ENCODE measurements around the gene ESYT3. TPM values are rescaled to one million over a fixed set of nuclear protein-coding genes. Genes with fewer than 3 reads are reported as not detected.
"Not testable (repeated sequence)": the region's sequence is repeated elsewhere in the genome, so short reads cannot be mapped to it uniquely, and the experiment has no call there.

Gene ESYT3
- total RNA-seq, 6 experiments from 2014 or later: 0.05 to 0.92 (median 0.29) TPM; not detected in 1

- Histone ChIP-seq H3K4me1 (no peaks in the 10 kb centered on the region), H3K27ac (no peak overlapping the region), H3K4me3 (no peak overlapping the region), H3K36me3 (no peaks in the 10 kb centered on the region), H3K9me3 (no peaks in the 10 kb centered on the region), H3K27me3 (no peaks in the 10 kb centered on the region)
- TF ChIP-seq POLR2A (IDR thresholded peaks at IDR 0.05) (no peak), CTCF (IDR thresholded peaks at IDR 0.05) (peak; percentile 28 to 34 (median 30))
- DNase-seq (no peak), ATAC-seq (peak in 2 of 4 donors; percentile 39 to 46)
- intact Hi-C loops (cut with DNase I): loop anchor here in 1 of 2 donors (10.0 kb wide), 1 partner anchor 91 kb away; no protein-coding TSS in a partner anchor
- WGBS (ENCODE audit: insufficient coverage, low coverage, low lambda C conversion rate, missing lambda C conversion rate): 46% methylated on average over 3 of the region's 3 CpGs
Observed at GRCh38 chr3:138426211-138426610, 8.2 kb upstream of the ESYT3 start.

DNA sequence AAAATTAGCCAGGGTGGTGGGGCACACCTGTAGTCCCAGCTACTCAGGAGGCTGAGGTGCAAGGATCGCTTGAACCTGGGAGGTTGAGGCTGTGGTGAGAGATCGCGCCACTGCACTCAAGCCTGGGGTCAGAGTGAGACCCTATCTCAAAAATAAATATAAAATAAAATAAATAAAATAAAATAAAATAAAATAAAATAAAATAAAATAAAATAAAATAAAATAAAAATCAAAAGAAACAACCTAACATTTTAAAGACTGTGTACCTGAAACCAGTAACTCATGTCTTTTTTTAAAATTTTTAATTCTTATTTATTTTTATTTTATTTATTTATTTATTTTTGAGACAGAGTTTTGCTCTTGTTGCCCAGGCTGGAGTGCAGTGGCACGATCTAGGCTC is 7.7 kb upstream of the ESYT3 start:
- not testable (repeated sequence) for ATAC-seq, H3K9me3 ChIP-seq, H3K4me3 ChIP-seq, H3K27ac ChIP-seq, DNase-seq, H3K27me3 ChIP-seq, H3K36me3 ChIP-seq, H3K4me1 ChIP-seq
- intact Hi-C loops (cut with DNase I): loop anchor here in 1 of 2 donors (10.0 kb wide), 1 partner anchor 92 kb away; no protein-coding TSS in a partner anchor
- WGBS (ENCODE audit: insufficient coverage, low coverage, low lambda C conversion rate, missing lambda C conversion rate): 80% methylated on average over 1 of the region's 4 CpGs

GRCh38 chr3:138429665-138430064 is 4.8 kb upstream of the ESYT3 start:
- WGBS (ENCODE audit: insufficient coverage, low coverage, low lambda C conversion rate, missing lambda C conversion rate): 94% methylated on average over 3 of the region's 3 CpGs
- H3K27me3 ChIP-seq: peaks cover 0 to 4% of the 10 kb centered on the region in 2 donors
- peaks cover 0 to 7% (median 0%) of the 10 kb centered on the region in 4 donors for H3K4me1 ChIP-seq
- no peak overlapping the region for H3K27ac ChIP-seq
- DNase-seq: no peak
- H3K9me3 ChIP-seq: no peaks in the 10 kb centered on the region
- H3K4me3 ChIP-seq: no peak overlapping the region
- H3K36me3 ChIP-seq: no peaks in the 10 kb centered on the region
- intact Hi-C loops (cut with DNase I): loop anchor here in 1 of 2 donors (10.0 kb wide), 1 partner anchor 95 kb away; no protein-coding TSS in a partner anchor
- TF ChIP-seq CTCF (IDR thresholded peaks at IDR 0.05) (no peak), POLR2A (IDR thresholded peaks at IDR 0.05) (no peak)
- no peak for ATAC-seq

- peaks cover 0 to 20% of the 10 kb centered on the region in 2 donors for H3K27me3 ChIP-seq
- H3K4me3 ChIP-seq: no peak overlapping the region
- DNase-seq: no peak
- no peaks in the 10 kb centered on the region for H3K9me3 ChIP-seq
- intact Hi-C loops (cut with DNase I): no loop called here
- TF ChIP-seq POLR2A (IDR thresholded peaks at IDR 0.05) (no peak), CTCF (IDR thresholded peaks at IDR 0.05) (no peak)
- H3K27ac ChIP-seq: no peak overlapping the region
- H3K4me1 ChIP-seq: peaks cover 0 to 14% (median 0%) of the 10 kb centered on the region in 4 donors
- ATAC-seq: no peak
- no peaks in the 10 kb centered on the region for H3K36me3 ChIP-seq
- WGBS (ENCODE audit: insufficient coverage, low coverage, low lambda C conversion rate, missing lambda C conversion rate): 63% methylated on average over 3 of the region's 4 CpGs
Observed at GRCh38 chr3:138432576-138433240, 1.7 kb upstream of the ESYT3 start.

DNA sequence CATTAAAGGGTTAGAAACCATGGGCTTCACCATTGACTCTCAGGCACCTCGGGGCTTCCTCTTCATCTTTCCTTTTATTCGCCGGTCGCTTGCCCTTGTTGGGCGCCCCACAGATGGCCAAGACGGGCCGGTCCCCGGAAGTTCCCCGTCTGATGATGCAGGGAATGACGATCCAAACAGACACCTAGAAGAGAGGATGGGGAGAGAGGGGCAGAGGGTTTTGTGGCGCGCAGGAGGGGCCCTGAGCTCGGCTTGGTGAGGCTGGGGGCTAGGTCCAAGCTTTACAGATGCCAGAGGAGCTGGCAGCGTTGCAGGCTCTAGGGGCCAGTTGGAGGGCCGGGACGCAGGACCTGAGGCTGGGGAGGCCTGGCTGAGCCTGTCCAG is 532 bp upstream of the ESYT3 start:
- 5% methylated on average over 16 of the region's 16 CpGs for WGBS (ENCODE audit: insufficient coverage, low coverage, low lambda C conversion rate, missing lambda C conversion rate)
- H3K4me1 ChIP-seq: peaks cover 0 to 14% (median 0%) of the 10 kb centered on the region in 4 donors
- TF ChIP-seq POLR2A (IDR thresholded peaks at IDR 0.05): no peak
- TF ChIP-seq CTCF (IDR thresholded peaks at IDR 0.05): no peak
- ATAC-seq (no peak), DNase-seq (no peak)
- peak overlapping the region in 2 of 3 donors; percentile 32 to 46 for H3K4me3 ChIP-seq
- H3K9me3 ChIP-seq: no peaks in the 10 kb centered on the region
- peaks cover 0 to 20% of the 10 kb centered on the region in 2 donors for H3K27me3 ChIP-seq
- intact Hi-C loops (cut with DNase I): no loop called here
- H3K27ac ChIP-seq: no peak overlapping the region
- H3K36me3 ChIP-seq: no peaks in the 10 kb centered on the region

Measured in right lobe of liver (tissue), 6 donors.